ENCODE measurements around the gene NECAB2.

Gene NECAB2

DNA sequence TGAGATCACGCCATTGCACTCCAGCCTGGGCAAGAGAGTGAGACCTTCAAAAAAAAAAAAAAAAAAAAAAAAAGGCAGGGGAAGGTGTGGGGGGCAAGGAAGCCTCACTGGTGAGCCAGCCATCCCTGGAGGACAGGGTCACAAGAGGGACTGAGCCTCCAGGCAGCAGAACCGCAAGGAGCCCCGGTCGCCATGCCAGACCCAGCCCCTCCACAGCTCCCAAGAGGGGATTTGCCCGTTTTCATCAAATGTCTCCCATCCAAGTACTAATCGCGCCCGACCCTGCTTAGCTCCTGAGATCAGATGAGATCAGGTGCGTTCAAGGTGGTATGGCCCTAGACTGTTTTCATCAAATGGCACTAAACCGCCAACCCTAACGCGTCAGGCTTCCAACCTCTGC, 71.7 kb downstream of the NECAB2 start:
- Histone ChIP-seq H3K79me2 (ENCODE audit: insufficient read depth, low read length) (no peaks in the 10 kb centered on the region), H3K27ac (ENCODE audit: low read length) (no peak overlapping the region), H3K4me3 (ENCODE audit: low read depth in 1 of 2, low read length in 2 of 2) (no peak overlapping the region), H3K27me3 (ENCODE audit: insufficient read depth, low read length, poor library complexity) (no peaks in the 10 kb centered on the region), H2AFZ (ENCODE audit: low read depth, low read length) (no peak overlapping the region), H4K20me1 (ENCODE audit: insufficient read depth, low read length) (no peaks in the 10 kb centered on the region), H3K4me1 (ENCODE audit: insufficient read depth, low read length) (no peaks in the 10 kb centered on the region), H3K9me3 (ENCODE audit: insufficient read depth, low read length, severe bottlenecking) (no peaks in the 10 kb centered on the region), H3K4me2 (ENCODE audit: insufficient read depth, low read length) (no peak overlapping the region), H3K9ac (ENCODE audit: low read depth, low read length) (no peak overlapping the region), H3K36me3 (ENCODE audit: insufficient read depth, low read length) (no peaks in the 10 kb centered on the region)
- no peak for ATAC-seq (ENCODE audit: insufficient read depth, low read depth)
- no peak for DNase-seq
- TF ChIP-seq, protein P1, sequence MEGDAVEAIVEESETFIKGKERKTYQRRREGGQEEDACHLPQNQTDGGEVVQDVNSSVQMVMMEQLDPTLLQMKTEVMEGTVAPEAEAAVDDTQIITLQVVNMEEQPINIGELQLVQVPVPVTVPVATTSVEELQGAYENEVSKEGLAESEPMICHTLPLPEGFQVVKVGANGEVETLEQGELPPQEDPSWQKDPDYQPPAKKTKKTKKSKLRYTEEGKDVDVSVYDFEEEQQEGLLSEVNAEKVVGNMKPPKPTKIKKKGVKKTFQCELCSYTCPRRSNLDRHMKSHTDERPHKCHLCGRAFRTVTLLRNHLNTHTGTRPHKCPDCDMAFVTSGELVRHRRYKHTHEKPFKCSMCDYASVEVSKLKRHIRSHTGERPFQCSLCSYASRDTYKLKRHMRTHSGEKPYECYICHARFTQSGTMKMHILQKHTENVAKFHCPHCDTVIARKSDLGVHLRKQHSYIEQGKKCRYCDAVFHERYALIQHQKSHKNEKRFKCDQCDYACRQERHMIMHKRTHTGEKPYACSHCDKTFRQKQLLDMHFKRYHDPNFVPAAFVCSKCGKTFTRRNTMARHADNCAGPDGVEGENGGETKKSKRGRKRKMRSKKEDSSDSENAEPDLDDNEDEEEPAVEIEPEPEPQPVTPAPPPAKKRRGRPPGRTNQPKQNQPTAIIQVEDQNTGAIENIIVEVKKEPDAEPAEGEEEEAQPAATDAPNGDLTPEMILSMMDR (IDR thresholded peaks at IDR 0.05; ENCODE audit: borderline replicate concordance, extremely low read depth, low read length, poor library complexity, severe bottlenecking): no peak
- no peak for TF ChIP-seq EZH2 (IDR thresholded peaks at IDR 0.05; ENCODE audit: borderline replicate concordance, low read depth, low read length, severe bottlenecking)

DNA sequence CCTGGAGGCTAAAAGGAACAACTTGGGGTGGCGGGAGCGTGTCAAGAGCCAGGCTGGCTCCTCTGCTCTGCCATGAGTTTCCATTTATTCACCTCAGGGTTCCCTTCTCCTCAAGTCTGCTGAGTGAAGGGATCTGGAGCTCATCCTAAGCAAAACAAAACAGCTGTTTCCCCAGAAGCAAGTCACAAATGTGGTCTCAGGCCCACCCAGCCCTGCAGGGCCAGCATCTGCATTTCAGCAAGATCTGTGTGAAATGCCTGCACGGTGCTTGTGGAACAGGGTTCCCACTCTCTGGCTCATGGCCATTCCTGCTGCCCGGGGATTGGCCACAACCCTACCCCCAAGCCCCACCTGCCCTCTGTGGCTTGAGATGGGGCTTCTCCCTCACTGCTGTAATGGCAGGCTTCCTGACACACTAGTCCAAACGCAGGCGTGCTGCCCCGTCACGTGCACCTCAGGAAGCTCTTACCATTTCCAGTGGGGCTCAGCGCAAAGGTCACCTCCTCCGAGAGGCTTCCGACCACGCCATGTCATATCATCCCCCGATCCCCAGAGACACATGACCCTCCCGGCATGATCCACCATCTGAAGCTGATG, 72.3 kb downstream of the NECAB2 start:
- Histone ChIP-seq H3K9ac (ENCODE audit: low read depth, low read length) (no peak overlapping the region), H3K4me2 (ENCODE audit: insufficient read depth, low read length) (no peak overlapping the region), H3K27me3 (ENCODE audit: insufficient read depth, low read length, poor library complexity) (no peaks in the 10 kb centered on the region), H3K9me3 (ENCODE audit: insufficient read depth, low read length, severe bottlenecking) (no peaks in the 10 kb centered on the region), H3K27ac (ENCODE audit: low read length) (no peak overlapping the region), H2AFZ (ENCODE audit: low read depth, low read length) (no peak overlapping the region), H3K36me3 (ENCODE audit: insufficient read depth, low read length) (no peaks in the 10 kb centered on the region), H3K79me2 (ENCODE audit: insufficient read depth, low read length) (no peaks in the 10 kb centered on the region), H3K4me1 (ENCODE audit: insufficient read depth, low read length) (no peaks in the 10 kb centered on the region), H3K4me3 (ENCODE audit: low read depth in 1 of 2, low read length in 2 of 2) (no peak overlapping the region), H4K20me1 (ENCODE audit: insufficient read depth, low read length) (no peaks in the 10 kb centered on the region)
- no peak for ATAC-seq (ENCODE audit: insufficient read depth, low read depth)
- no peak for TF ChIP-seq EZH2 (IDR thresholded peaks at IDR 0.05; ENCODE audit: borderline replicate concordance, low read depth, low read length, severe bottlenecking)
- TF ChIP-seq, protein P1 (IDR thresholded peaks at IDR 0.05; ENCODE audit: borderline replicate concordance, extremely low read depth, low read length, poor library complexity, severe bottlenecking): no peak
- DNase-seq: no peak

DNA sequence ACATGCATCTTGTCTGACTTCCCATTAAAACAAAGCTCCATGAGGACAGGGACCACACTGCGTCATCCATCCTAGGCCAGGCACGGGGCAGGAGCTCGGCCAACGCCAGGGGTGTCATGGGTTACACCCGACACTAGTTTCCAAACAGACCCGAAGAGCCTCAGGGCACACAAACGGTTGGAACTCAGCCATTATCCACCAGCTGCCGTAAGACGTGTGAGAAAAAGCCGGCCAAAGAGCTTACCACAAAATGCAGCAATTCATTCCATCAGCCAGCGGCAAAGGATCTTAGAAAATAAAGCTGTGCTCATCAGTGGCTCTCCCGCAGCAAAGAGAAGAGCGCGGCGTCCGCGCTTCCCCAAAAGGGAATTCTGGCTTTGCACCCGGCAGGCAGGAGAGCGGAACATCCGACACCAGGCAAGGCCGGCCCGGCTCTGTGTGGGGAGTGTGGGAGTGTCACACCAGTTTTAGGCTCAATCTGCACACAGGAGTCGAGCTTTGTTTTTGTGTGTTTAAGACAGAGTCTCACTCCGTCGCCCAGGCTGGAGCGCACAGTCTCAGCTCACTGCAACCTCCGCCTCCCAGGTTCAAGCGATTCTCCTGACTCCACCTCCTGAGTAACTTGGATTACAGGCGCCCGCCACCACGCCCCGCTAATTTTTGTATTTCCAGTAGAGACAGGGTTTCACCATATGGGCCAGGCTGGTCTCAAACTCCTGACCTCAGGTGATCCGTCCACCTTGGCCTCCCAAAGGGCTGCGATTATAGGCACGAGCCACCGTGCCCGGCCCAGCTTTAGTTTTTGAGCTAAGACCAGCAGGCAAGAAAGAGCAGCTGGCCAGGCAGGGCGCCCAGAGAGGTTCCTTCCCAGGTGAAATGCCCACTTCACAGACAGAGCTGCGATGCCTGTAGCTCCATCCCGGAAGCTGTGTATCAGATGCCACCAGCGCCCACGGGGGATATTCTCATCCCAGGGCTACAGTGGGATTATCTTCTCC, 73.1 kb downstream of the NECAB2 start:
- H3K27me3 ChIP-seq (ENCODE audit: insufficient read depth, low read length, poor library complexity): no peaks in the 10 kb centered on the region
- DNase-seq (no peak), ATAC-seq (ENCODE audit: insufficient read depth, low read depth) (no peak)

More for the DNA sequence above, 73.1 kb downstream of the NECAB2 start:
- no peaks in the 10 kb centered on the region for H3K4me1 ChIP-seq (ENCODE audit: insufficient read depth, low read length)
- H3K36me3 ChIP-seq (ENCODE audit: insufficient read depth, low read length): no peaks in the 10 kb centered on the region
- no peak overlapping the region for H3K27ac ChIP-seq (ENCODE audit: low read length)
- H2AFZ ChIP-seq (ENCODE audit: low read depth, low read length): no peak overlapping the region
- H4K20me1 ChIP-seq (ENCODE audit: insufficient read depth, low read length): no peaks in the 10 kb centered on the region
- no peak overlapping the region for H3K4me3 ChIP-seq (ENCODE audit: low read depth in 1 of 2, low read length in 2 of 2)
- H3K9me3 ChIP-seq (ENCODE audit: insufficient read depth, low read length, severe bottlenecking): no peaks in the 10 kb centered on the region
- TF ChIP-seq, protein P1 (IDR thresholded peaks at IDR 0.05; ENCODE audit: borderline replicate concordance, extremely low read depth, low read length, poor library complexity, severe bottlenecking): no peak
- no peak for TF ChIP-seq EZH2 (IDR thresholded peaks at IDR 0.05; ENCODE audit: borderline replicate concordance, low read depth, low read length, severe bottlenecking)
- no peak overlapping the region for H3K4me2 ChIP-seq (ENCODE audit: insufficient read depth, low read length)
- no peaks in the 10 kb centered on the region for H3K79me2 ChIP-seq (ENCODE audit: insufficient read depth, low read length)
- H3K9ac ChIP-seq (ENCODE audit: low read depth, low read length): no peak overlapping the region
